HEK293 (cell line): ENCODE data around the gene TRMT44.

Experiments used
- CTCF ChIA-PET: fragments of 350-600 bp; formaldehyde crosslinking; extraction: SDS; loops from one replicate; lab custom pipeline; 2021; ENCODE audit warnings: antibody characterized with exemption; lab: Yijun Ruan, JAX
- POLR2A ChIA-PET: fragments of 300-600 bp; formaldehyde crosslinking; extraction: SDS; loops from one replicate; lab custom pipeline; 2020; ENCODE audit warnings: antibody characterized with exemption, inconsistent platforms; lab: Yijun Ruan, JAX
- H3K27ac ChIP-seq: fragments of 200-500 bp; sonication (Bioruptor generic); 2 replicates; pipeline ENCODE4 v1.5.1; 2014; ENCODE audit warnings: low read depth, low read length, control low read depth, inconsistent platforms; ENCODE audit errors: extremely low read depth
- H3K36me3 ChIP-seq, 2 experiments: fragments of 200-500 bp in 1 of 2; sonication (Bioruptor generic) in 1 of 2; 1 replicate in 1 of 2; 2 replicates in 1 of 2; pipeline ENCODE4 v1.5.1; 2014 to 2017; ENCODE audit warnings: inconsistent platforms in 2 of 2, low read length in 2 of 2; ENCODE audit not compliant: control insufficient read depth in 2 of 2, insufficient read depth in 1 of 2
- H3K4me1 ChIP-seq: fragments of 200-500 bp; sonication (Bioruptor generic); 2 replicates; pipeline ENCODE4 v1.5.1; 2014; ENCODE audit warnings: mild to moderate bottlenecking, low read length, inconsistent platforms; ENCODE audit not compliant: control insufficient read depth, insufficient read depth
- H3K4me3 ChIP-seq: 2 replicates; pipeline ENCODE4 v1.5.1; 2011; ENCODE audit warnings: low read depth, mild to moderate bottlenecking, control low read depth, low read length, moderate library complexity
- H3K9me3 ChIP-seq: fragments of 200-500 bp; sonication (Bioruptor generic); 2 replicates; pipeline ENCODE4 v1.5.1; 2014; ENCODE audit warnings: low read depth, low read length, inconsistent platforms; ENCODE audit not compliant: control insufficient read depth, insufficient read depth
- GLI2 ChIP-seq: fragments of 450-650 bp; formaldehyde crosslinking; IDR thresholded peaks from 2 replicates; pipeline ENCODE4; 2017; ENCODE audit warnings: missing biosample characterization, missing genetic modification characterization, low read depth, borderline replicate concordance
- GLIS1 ChIP-seq: fragments of 450-650 bp; formaldehyde crosslinking; IDR thresholded peaks from 2 replicates; pipeline ENCODE4 v1.5.1; 2016; ENCODE audit warnings: missing biosample characterization, missing genetic modification characterization
- ZBTB17 ChIP-seq: fragments of 450-650 bp; formaldehyde crosslinking; IDR thresholded peaks from 2 replicates; pipeline ENCODE4 v1.5.1; 2016; ENCODE audit warnings: missing biosample characterization, missing genetic modification characterization
- ZBTB48 ChIP-seq: fragments of 450-650 bp; formaldehyde crosslinking; IDR thresholded peaks from 2 replicates; pipeline ENCODE4 v1.5.1; 2016; ENCODE audit warnings: missing biosample characterization, missing genetic modification characterization
- ZBTB8A ChIP-seq: fragments of 450-650 bp; formaldehyde crosslinking; IDR thresholded peaks from 2 replicates; pipeline ENCODE4 v1.5.1; 2016; ENCODE audit warnings: missing biosample characterization, missing genetic modification characterization
- ZNF214 ChIP-seq: fragments of 450-650 bp; formaldehyde crosslinking; IDR thresholded peaks from 2 replicates; pipeline ENCODE4 v1.5.1; 2017; ENCODE audit warnings: missing biosample characterization, mild to moderate bottlenecking, missing genetic modification characterization, borderline replicate concordance
- ZNF23 ChIP-seq: fragments of 450-650 bp; formaldehyde crosslinking; IDR thresholded peaks from 2 replicates; pipeline ENCODE4 v1.5.1; 2016; ENCODE audit warnings: missing biosample characterization, missing genetic modification characterization, borderline replicate concordance
- ZNF311 ChIP-seq: fragments of 450-650 bp; formaldehyde crosslinking; IDR thresholded peaks from 2 replicates; pipeline ENCODE4 v1.5.1; 2017; ENCODE audit warnings: missing biosample characterization, missing genetic modification characterization, borderline replicate concordance
- ZNF366 ChIP-seq: fragments of 450-650 bp; formaldehyde crosslinking; conservative IDR thresholded peaks from 2 replicates; pipeline ENCODE4 v1.5.1; 2016; ENCODE audit warnings: missing biosample characterization, missing genetic modification characterization
- ZNF404 ChIP-seq: fragments of 450-650 bp; formaldehyde crosslinking; IDR thresholded peaks from 2 replicates; pipeline ENCODE4 v1.5.1; 2017; ENCODE audit warnings: missing biosample characterization, missing genetic modification characterization
- ZNF670 ChIP-seq: fragments of 450-650 bp; formaldehyde crosslinking; IDR thresholded peaks from 2 replicates; pipeline ENCODE4 v1.5.1; 2016; ENCODE audit warnings: missing biosample characterization, missing genetic modification characterization, low read depth
- ZNF768 ChIP-seq: fragments of 450-650 bp; formaldehyde crosslinking; IDR thresholded peaks from 2 replicates; pipeline ENCODE4 v1.5.1; 2018; ENCODE audit warnings: missing biosample characterization, mild to moderate bottlenecking, missing genetic modification characterization
- ZNF843 ChIP-seq: fragments of 450-650 bp; formaldehyde crosslinking; IDR thresholded peaks from 2 replicates; pipeline ENCODE4 v1.5.1; 2016; ENCODE audit warnings: missing biosample characterization, missing genetic modification characterization
- ZXDB ChIP-seq: fragments of 450-650 bp; formaldehyde crosslinking; IDR thresholded peaks from 2 replicates; pipeline ENCODE4 v1.5.1; 2016; ENCODE audit warnings: missing biosample characterization, missing genetic modification characterization
- TF ChIP-seq, protein P1 (sequence below): fragments of 450-650 bp; formaldehyde crosslinking; optimal IDR thresholded peaks from 2 replicates; pipeline ENCODE3; 2016; ENCODE audit warnings: missing biosample characterization, mild to moderate bottlenecking, missing genetic modification characterization
- TF ChIP-seq, protein P2 (sequence below): fragments of 450-650 bp; formaldehyde crosslinking; IDR thresholded peaks from 2 replicates; pipeline ENCODE4 v1.5.1; 2016; ENCODE audit warnings: missing biosample characterization, missing genetic modification characterization
- TF ChIP-seq, protein P3 (sequence below): fragments of 450-650 bp; formaldehyde crosslinking; IDR thresholded peaks from 2 replicates; pipeline ENCODE4 v1.5.1; 2016; ENCODE audit warnings: missing biosample characterization, missing genetic modification characterization
- TF ChIP-seq, protein P4 (sequence below): fragments of 450-650 bp; formaldehyde crosslinking; IDR thresholded peaks from 2 replicates; pipeline ENCODE4 v1.5.1; 2016; ENCODE audit warnings: missing biosample characterization, missing genetic modification characterization, borderline replicate concordance
- TF ChIP-seq, protein P5 (sequence below): fragments of 450-650 bp; IDR thresholded peaks from 2 replicates; pipeline ENCODE4 v1.5.1; 2018; ENCODE audit warnings: missing biosample characterization, mild to moderate bottlenecking, missing genetic modification characterization

The TRMT44 gene

DNA sequence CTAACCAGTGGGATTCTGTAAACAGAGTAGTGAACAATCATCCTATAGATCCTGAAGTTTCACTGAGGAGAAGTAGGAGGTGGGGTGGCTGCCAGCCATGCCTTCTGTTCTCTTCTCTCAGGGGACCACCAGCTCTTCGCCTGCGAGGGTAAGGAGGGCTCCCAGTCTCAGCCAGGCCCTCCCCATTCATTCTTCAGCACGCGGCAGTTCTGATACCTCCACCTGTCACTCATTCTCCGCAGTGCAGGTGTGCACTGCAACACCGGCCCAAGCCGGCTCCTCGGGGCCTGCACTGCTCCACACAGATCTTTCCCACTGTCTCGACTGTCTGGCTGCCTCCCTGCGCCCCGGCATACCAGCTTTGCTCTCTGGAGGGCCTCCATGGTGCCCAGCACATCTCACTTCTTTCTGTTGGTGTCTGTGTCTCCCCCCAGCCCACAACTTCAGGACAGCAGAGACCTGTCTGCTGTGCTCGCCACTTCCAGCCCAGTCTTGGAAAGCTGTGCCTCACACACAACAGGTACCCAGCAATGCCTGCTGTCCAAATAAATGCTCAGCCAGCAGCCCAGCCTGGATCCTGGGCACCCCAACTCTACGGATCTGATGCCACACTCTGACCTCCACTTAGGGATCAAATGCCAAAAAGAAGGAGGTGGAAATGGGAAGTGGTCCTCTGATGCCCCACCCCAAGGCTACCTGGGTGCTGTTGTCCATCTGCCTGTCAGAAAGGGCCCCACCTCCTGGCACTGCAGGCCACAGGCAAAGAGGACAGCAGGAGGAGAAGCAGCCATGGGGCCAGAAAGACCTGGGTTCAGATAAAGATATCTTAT, 29.0 kb upstream of the TRMT44 start (continued):
- TF ChIP-seq ZNF214 (tag by site-specific recombination) (no peak), ZXDB (tag by site-specific recombination) (no peak), ZNF768 (tag by site-specific recombination) (no peak), GLIS1 (tag by site-specific recombination) (no peak), ZBTB48 (tag by site-specific recombination) (no peak)

DNA sequence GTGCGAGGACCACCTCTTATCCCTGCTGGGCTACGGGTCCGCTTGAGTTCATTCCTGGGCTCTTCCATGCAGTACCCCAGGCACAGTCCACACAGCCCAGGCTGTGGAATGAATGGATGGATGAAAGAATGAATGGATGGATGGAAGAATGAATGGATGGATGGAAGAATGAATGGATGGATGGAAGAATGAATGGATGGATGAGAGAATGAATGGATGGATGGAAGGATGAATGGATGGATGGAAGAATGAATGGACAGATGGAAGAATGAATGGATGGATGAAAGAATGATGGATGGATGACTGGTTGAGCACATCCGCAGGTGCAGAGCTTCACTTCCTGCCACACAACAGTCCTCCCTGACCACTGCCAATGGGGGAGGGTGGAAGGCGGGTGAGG, 28.3 kb upstream of the TRMT44 start:
- peaks cover 0 to 43% of the 10 kb centered on the region in 2 experiments; a peak in 1 of 3 replicates for H3K36me3 ChIP-seq
- no peak overlapping the region for H3K4me3 ChIP-seq
- no peak overlapping the region for H3K27ac ChIP-seq
- ChIA-PET POLR2A (no interaction called here), CTCF (interaction anchor here (2.9 kb wide), 1 partner anchor 170 kb away, joined by 16 read pairs; no protein-coding TSS in a partner anchor)
- no peaks in the 10 kb centered on the region for H3K9me3 ChIP-seq
- TF ChIP-seq ZBTB17 (tag by site-specific recombination) = peak; percentile 100
- TF ChIP-seq ZNF366 (tag by site-specific recombination) = peak; percentile 99
- TF ChIP-seq ZNF404 (tag by site-specific recombination) = no peak
- TF ChIP-seq ZNF843 (tag by site-specific recombination) = no peak
- TF ChIP-seq, all 188 proteins: peak for 2
- H3K4me1 ChIP-seq = 0 out of 2 replicates have a peak, but pooled peaks cover 2% of the 10 kb centered on the region

DNA sequence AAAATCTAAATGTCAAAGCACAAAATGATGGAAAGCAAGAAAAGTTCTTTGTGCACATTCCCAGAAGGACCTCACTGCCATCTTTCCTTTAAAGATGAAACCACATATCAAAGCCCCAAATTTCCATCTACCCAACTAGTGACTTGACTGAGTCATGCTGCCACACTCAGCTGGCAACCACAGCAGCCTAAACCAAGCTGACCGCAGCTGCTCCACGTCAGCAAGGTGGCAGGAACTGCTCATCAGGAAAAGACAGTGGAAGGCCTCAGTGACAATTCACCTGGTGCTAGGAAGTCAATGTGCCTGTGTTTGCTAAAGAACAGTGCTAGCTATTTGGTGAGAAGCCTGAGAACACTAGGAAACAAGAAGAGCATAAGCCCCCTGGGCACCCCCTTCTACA, 26.2 kb upstream of the TRMT44 start:
- Histone ChIP-seq H3K4me3 (no peak overlapping the region), H3K27ac (no peak overlapping the region), H3K4me1 (0 out of 2 replicates have a peak, but pooled peaks cover 2% of the 10 kb centered on the region), H3K9me3 (no peaks in the 10 kb centered on the region), H3K36me3 (peaks cover 0 to 30% of the 10 kb centered on the region in 2 experiments; a peak in 1 of 3 replicates)
- CTCF ChIA-PET = no interaction called here
- TF ChIP-seq ZNF23 (tag by site-specific recombination) (no peak), ZNF670 (tag by site-specific recombination) (no peak), ZNF311 (no peak), GLI2 (tag by site-specific recombination) (no peak), ZNF214 (tag by site-specific recombination) (no peak), ZBTB8A (no peak)
- TF ChIP-seq, protein P1, sequence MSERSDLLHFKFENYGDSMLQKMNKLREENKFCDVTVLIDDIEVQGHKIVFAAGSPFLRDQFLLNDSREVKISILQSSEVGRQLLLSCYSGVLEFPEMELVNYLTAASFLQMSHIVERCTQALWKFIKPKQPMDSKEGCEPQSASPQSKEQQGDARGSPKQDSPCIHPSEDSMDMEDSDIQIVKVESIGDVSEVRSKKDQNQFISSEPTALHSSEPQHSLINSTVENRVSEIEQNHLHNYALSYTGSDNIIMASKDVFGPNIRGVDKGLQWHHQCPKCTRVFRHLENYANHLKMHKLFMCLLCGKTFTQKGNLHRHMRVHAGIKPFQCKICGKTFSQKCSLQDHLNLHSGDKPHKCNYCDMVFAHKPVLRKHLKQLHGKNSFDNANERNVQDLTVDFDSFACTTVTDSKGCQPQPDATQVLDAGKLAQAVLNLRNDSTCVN (tag by site-specific recombination) = no peak
- TF ChIP-seq, protein P2, sequence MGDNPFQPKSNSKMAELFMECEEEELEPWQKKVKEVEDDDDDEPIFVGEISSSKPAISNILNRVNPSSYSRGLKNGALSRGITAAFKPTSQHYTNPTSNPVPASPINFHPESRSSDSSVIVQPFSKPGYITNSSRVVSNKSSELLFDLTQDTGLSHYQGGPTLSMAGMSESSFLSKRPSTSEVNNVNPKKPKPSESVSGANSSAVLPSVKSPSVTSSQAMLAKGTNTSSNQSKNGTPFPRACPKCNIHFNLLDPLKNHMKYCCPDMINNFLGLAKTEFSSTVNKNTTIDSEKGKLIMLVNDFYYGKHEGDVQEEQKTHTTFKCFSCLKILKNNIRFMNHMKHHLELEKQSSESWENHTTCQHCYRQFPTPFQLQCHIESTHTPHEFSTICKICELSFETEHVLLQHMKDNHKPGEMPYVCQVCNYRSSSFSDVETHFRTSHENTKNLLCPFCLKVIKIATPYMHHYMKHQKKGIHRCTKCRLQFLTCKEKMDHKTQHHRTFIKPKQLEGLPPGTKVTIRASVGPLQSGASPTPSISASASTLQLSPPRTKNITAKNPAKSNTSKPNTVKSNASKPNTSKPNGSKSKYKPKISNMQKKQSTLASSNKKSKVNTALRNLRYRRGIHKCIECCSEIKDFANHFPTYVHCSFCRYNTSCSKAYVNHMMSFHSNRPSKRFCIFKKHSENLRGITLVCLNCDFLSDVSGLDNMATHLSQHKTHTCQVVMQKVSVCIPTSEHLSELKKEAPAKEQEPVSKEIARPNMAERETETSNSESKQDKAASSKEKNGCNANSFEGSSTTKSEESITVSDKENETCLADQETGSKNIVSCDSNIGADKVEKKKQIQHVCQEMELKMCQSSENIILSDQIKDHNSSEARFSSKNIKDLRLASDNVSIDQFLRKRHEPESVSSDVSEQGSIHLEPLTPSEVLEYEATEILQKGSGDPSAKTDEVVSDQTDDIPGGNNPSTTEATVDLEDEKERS (tag by site-specific recombination) = no peak
- TF ChIP-seq, protein P3, sequence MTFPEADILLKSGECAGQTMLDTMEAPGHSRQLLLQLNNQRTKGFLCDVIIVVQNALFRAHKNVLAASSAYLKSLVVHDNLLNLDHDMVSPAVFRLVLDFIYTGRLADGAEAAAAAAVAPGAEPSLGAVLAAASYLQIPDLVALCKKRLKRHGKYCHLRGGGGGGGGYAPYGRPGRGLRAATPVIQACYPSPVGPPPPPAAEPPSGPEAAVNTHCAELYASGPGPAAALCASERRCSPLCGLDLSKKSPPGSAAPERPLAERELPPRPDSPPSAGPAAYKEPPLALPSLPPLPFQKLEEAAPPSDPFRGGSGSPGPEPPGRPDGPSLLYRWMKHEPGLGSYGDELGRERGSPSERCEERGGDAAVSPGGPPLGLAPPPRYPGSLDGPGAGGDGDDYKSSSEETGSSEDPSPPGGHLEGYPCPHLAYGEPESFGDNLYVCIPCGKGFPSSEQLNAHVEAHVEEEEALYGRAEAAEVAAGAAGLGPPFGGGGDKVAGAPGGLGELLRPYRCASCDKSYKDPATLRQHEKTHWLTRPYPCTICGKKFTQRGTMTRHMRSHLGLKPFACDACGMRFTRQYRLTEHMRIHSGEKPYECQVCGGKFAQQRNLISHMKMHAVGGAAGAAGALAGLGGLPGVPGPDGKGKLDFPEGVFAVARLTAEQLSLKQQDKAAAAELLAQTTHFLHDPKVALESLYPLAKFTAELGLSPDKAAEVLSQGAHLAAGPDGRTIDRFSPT = no peak
- TF ChIP-seq, protein P4, sequence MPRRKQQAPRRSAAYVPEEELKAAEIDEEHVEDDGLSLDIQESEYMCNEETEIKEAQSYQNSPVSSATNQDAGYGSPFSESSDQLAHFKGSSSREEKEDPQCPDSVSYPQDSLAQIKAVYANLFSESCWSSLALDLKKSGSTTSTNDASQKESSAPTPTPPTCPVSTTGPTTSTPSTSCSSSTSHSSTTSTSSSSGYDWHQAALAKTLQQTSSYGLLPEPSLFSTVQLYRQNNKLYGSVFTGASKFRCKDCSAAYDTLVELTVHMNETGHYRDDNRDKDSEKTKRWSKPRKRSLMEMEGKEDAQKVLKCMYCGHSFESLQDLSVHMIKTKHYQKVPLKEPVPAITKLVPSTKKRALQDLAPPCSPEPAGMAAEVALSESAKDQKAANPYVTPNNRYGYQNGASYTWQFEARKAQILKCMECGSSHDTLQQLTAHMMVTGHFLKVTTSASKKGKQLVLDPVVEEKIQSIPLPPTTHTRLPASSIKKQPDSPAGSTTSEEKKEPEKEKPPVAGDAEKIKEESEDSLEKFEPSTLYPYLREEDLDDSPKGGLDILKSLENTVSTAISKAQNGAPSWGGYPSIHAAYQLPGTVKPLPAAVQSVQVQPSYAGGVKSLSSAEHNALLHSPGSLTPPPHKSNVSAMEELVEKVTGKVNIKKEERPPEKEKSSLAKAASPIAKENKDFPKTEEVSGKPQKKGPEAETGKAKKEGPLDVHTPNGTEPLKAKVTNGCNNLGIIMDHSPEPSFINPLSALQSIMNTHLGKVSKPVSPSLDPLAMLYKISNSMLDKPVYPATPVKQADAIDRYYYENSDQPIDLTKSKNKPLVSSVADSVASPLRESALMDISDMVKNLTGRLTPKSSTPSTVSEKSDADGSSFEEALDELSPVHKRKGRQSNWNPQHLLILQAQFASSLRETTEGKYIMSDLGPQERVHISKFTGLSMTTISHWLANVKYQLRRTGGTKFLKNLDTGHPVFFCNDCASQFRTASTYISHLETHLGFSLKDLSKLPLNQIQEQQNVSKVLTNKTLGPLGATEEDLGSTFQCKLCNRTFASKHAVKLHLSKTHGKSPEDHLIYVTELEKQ = no peak
- TF ChIP-seq, protein P5, sequence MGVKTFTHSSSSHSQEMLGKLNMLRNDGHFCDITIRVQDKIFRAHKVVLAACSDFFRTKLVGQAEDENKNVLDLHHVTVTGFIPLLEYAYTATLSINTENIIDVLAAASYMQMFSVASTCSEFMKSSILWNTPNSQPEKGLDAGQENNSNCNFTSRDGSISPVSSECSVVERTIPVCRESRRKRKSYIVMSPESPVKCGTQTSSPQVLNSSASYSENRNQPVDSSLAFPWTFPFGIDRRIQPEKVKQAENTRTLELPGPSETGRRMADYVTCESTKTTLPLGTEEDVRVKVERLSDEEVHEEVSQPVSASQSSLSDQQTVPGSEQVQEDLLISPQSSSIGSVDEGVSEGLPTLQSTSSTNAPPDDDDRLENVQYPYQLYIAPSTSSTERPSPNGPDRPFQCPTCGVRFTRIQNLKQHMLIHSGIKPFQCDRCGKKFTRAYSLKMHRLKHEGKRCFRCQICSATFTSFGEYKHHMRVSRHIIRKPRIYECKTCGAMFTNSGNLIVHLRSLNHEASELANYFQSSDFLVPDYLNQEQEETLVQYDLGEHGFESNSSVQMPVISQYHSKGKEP (tag by site-specific recombination) = no peak
- POLR2A ChIA-PET = no interaction called here
